ENCODE results near the gene MYCL. TPM values are rescaled to one million over a fixed set of nuclear protein-coding genes. Genes with fewer than 3 reads are reported as not detected.
A peak's percentile ranks its signal among the peaks of the same experiment; 100 is the strongest.
"Not testable (repeated sequence)": the region's sequence is repeated elsewhere in the genome, so short reads cannot be mapped to it uniquely, and the experiment has no call there.

Gene MYCL
- total RNA-seq, 2 experiments from 2014 or later, result 0.10 to 0.18 TPM

- ChIA-PET POLR2A (no interaction called here), CTCF (interaction anchor here (0.7 kb wide), 2 partner anchors 33 to 98 kb away, joined by 4 read pairs; no protein-coding TSS in a partner anchor)
- Mint-ChIP-seq H3K27ac (no peak overlapping the region), H3K27me3 (peaks cover 4% of the 10 kb centered on the region), H3K4me1 (no peaks in the 10 kb centered on the region), H3K9me3 (no peaks in the 10 kb centered on the region), H3K4me3 (no peak overlapping the region), H3K36me3 (ENCODE audit: low read depth) (no peaks in the 10 kb centered on the region)
- no peak for DNase-seq
Measured at GRCh38 chr1:39933956-39934941, 32.5 kb upstream of the MYCL start.

GRCh38 chr1:39928809-39929587 is 27.3 kb upstream of the MYCL start:
- H3K4me3 Mint-ChIP-seq, result no peak overlapping the region
- no peaks in the 10 kb centered on the region for H3K9me3 Mint-ChIP-seq
- no peak overlapping the region for H3K27ac Mint-ChIP-seq
- peaks cover 1% of the 10 kb centered on the region for H3K27me3 Mint-ChIP-seq
- POLR2A ChIA-PET, result no interaction called here
- CTCF ChIA-PET, result interaction anchor here (1.4 kb wide), 1 partner anchor 27 kb away, joined by 3 read pairs; the partner anchor contains the start of gene MYCL
- no peaks in the 10 kb centered on the region for H3K4me1 Mint-ChIP-seq
- no peak for DNase-seq
- no peaks in the 10 kb centered on the region for H3K36me3 Mint-ChIP-seq (ENCODE audit: low read depth)

GRCh38 chr1:39927538-39927937 is 25.8 kb upstream of the MYCL start:
- ChIA-PET POLR2A (no interaction called here), CTCF (no interaction called here)
- no peak overlapping the region for H3K27ac Mint-ChIP-seq
- H3K4me3 Mint-ChIP-seq, result no peak overlapping the region
- no peaks in the 10 kb centered on the region for H3K4me1 Mint-ChIP-seq
- no peaks in the 10 kb centered on the region for H3K36me3 Mint-ChIP-seq (ENCODE audit: low read depth)
- DNase-seq, result no peak
- H3K9me3 Mint-ChIP-seq, result no peaks in the 10 kb centered on the region
- peaks cover 1% of the 10 kb centered on the region for H3K27me3 Mint-ChIP-seq

- Mint-ChIP-seq H3K4me3 (no peak overlapping the region), H3K4me1 (no peaks in the 10 kb centered on the region), H3K36me3 (ENCODE audit: low read depth) (no peaks in the 10 kb centered on the region), H3K27me3 (peaks cover 3% of the 10 kb centered on the region), H3K9me3 (no peaks in the 10 kb centered on the region), H3K27ac (no peak overlapping the region)
- DNase-seq, result no peak
- POLR2A ChIA-PET, result interaction anchor here (0.9 kb wide), 1 partner anchor 28 kb away, joined by 3 read pairs; the partner anchor contains the start of gene MFSD2A
- CTCF ChIA-PET, result interaction anchor here (0.9 to 1.4 kb wide), 3 partner anchors 10 to 46 kb away, joined by 3 read pairs; no protein-coding TSS in a partner anchor
Measured at GRCh38 chr1:39926820-39927219, 25.1 kb upstream of the MYCL start.

GRCh38 chr1:39926343-39926793 is 24.7 kb upstream of the MYCL start:
- H3K4me3 Mint-ChIP-seq, result no peak overlapping the region
- H3K36me3 Mint-ChIP-seq (ENCODE audit: low read depth), result no peaks in the 10 kb centered on the region
- ChIA-PET POLR2A (interaction anchor here (0.9 kb wide), 1 partner anchor 28 kb away, joined by 3 read pairs; the partner anchor contains the start of gene MFSD2A), CTCF (interaction anchor here (0.9 to 1.9 kb wide), 4 partner anchors 10 to 47 kb away, joined by 3 to 4 read pairs (median 3); no protein-coding TSS in a partner anchor)
- no peak overlapping the region for H3K27ac Mint-ChIP-seq
- no peaks in the 10 kb centered on the region for H3K4me1 Mint-ChIP-seq
- DNase-seq, result no peak
- H3K9me3 Mint-ChIP-seq, result no peaks in the 10 kb centered on the region
- H3K27me3 Mint-ChIP-seq, result peaks cover 3% of the 10 kb centered on the region

GRCh38 chr1:39925721-39926342 is 24.1 kb upstream of the MYCL start:
- CTCF ChIA-PET, result interaction anchor here (0.9 to 1.9 kb wide), 4 partner anchors 10 to 47 kb away, joined by 3 to 4 read pairs (median 3); no protein-coding TSS in a partner anchor
- DNase-seq, result no peak
- Mint-ChIP-seq H3K27me3 (peaks cover 3% of the 10 kb centered on the region), H3K4me3 (no peak overlapping the region), H3K9me3 (no peaks in the 10 kb centered on the region), H3K4me1 (no peaks in the 10 kb centered on the region), H3K36me3 (ENCODE audit: low read depth) (no peaks in the 10 kb centered on the region), H3K27ac (no peak overlapping the region)
- POLR2A ChIA-PET, result no interaction called here

GRCh38 chr1:39922251-39922688 is 20.6 kb upstream of the MYCL start:
- ChIA-PET POLR2A (no interaction called here), CTCF (interaction anchor here (5.2 kb wide), 1 partner anchor 50 kb away, joined by 64 read pairs; no protein-coding TSS in a partner anchor)
- no peaks in the 10 kb centered on the region for H3K4me1 Mint-ChIP-seq

GRCh38 chr1:39919545-39919944 is 17.8 kb upstream of the MYCL start:
- ChIA-PET POLR2A (interaction anchor here (1.0 to 2.7 kb wide), 5 partner anchors 18 to 121 kb away, joined by 3 to 7 read pairs (median 5); partner anchors contain the start of genes CAP1 and MYCL), CTCF (interaction anchor here (0.5 to 5.2 kb wide), 33 partner anchors 11 to 998 kb away, joined by 3 to 64 read pairs (median 3); no protein-coding TSS in a partner anchor)
- Mint-ChIP-seq H3K36me3 (ENCODE audit: low read depth) (no peaks in the 10 kb centered on the region), H3K4me3 (no peak overlapping the region), H3K9me3 (no peaks in the 10 kb centered on the region), H3K27ac (no peak overlapping the region), H3K4me1 (no peaks in the 10 kb centered on the region), H3K27me3 (peaks cover 1% of the 10 kb centered on the region)
- peak; percentile 33 for DNase-seq

More at GRCh38 chr1:39922251-39922688, 20.6 kb upstream of the MYCL start:
- Mint-ChIP-seq H3K4me3 (no peak overlapping the region), H3K36me3 (ENCODE audit: low read depth) (no peaks in the 10 kb centered on the region), H3K27me3 (peaks cover 1% of the 10 kb centered on the region), H3K9me3 (no peaks in the 10 kb centered on the region), H3K27ac (no peak overlapping the region)
- no peak for DNase-seq

GRCh38 chr1:39917825-39918224 is 16.1 kb upstream of the MYCL start:
- no peak for DNase-seq
- ChIA-PET CTCF (interaction anchor here (0.5 to 5.2 kb wide), 3 partner anchors 55 to 143 kb away, joined by 4 to 64 read pairs (median 57); no protein-coding TSS in a partner anchor), POLR2A (no interaction called here)
- Mint-ChIP-seq H3K9me3 (no peaks in the 10 kb centered on the region), H3K27me3 (peaks cover 1% of the 10 kb centered on the region), H3K4me1 (no peaks in the 10 kb centered on the region), H3K4me3 (no peak overlapping the region), H3K27ac (no peak overlapping the region), H3K36me3 (ENCODE audit: low read depth) (no peaks in the 10 kb centered on the region)

GRCh38 chr1:39915499-39916129 is 13.9 kb upstream of the MYCL start:
- H3K4me1 Mint-ChIP-seq, result no peaks in the 10 kb centered on the region
- H3K4me3 Mint-ChIP-seq, result no peak overlapping the region
- POLR2A ChIA-PET, result interaction anchor here (0.6 to 1.3 kb wide), 2 partner anchors 40 to 288 kb away, joined by 3 to 4 read pairs; no protein-coding TSS in a partner anchor
- no peak overlapping the region for H3K27ac Mint-ChIP-seq
- no peak for DNase-seq
- H3K36me3 Mint-ChIP-seq (ENCODE audit: low read depth), result no peaks in the 10 kb centered on the region
- H3K9me3 Mint-ChIP-seq, result no peaks in the 10 kb centered on the region
- H3K27me3 Mint-ChIP-seq, result no peaks in the 10 kb centered on the region
- CTCF ChIA-PET, result interaction anchor here (0.6 to 1.3 kb wide), 6 partner anchors 10 to 420 kb away, joined by 3 to 5 read pairs (median 4); no protein-coding TSS in a partner anchor

GRCh38 chr1:39913136-39913535 is 11.4 kb upstream of the MYCL start:
- DNase-seq; H3K4me3 Mint-ChIP-seq; H3K27me3 Mint-ChIP-seq; H3K27ac Mint-ChIP-seq; POLR2A ChIA-PET; CTCF ChIA-PET; H3K4me1 Mint-ChIP-seq; H3K36me3 Mint-ChIP-seq (ENCODE audit: low read depth); H3K9me3 Mint-ChIP-seq: not testable (repeated sequence)
